HuH-7.5 (cell line): Measurements from ENCODE around the gene DECR2.
"Not testable (repeated sequence)": the region's sequence is repeated elsewhere in the genome, so short reads cannot be mapped to it uniquely, and the experiment has no call there.

Source experiments
- DNase-seq: peaks from one replicate; pipeline ENCODE4 v3.0.0; 2011; ENCODE audit warnings: low spot score

DECR2 gene

DNA sequence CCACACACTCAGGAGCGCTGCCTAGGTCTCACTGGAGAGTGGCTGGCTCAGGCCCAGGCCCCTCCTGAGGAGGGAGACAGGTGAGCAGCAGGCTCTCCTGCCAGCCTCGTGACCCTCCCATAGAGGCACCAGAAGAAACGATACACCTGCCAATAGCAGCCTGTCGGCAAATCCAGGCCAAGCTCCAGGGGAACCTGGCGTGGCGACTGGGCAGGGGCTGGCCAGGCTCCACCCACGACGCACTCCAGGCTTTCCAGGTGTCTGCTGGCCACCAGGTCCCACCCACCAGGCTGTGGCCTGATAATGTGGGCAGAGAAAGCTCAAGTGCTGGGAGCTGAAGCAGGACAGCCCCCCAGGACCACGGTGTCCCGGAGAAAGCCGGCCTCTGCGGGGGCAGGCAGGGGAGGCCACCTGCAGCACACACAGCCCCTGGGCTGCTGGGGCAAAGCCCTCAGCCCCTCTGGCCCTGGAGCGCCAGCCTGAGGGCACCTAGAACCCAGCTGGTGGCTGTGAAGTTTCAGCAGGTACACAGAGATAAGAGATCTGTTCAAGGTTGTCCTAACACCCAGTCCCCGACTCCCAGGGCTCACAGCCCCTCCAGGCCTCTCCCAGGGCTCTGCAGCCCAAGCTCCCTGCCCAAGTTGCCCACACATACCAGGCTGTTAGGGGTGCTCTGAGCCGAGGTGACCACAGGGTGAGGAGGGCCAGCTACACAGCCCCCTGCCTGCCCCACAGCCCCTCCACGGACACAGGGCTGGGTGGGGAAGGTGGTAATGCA, 22.3 kb upstream of the DECR2 start:
- no peak for DNase-seq

DNA sequence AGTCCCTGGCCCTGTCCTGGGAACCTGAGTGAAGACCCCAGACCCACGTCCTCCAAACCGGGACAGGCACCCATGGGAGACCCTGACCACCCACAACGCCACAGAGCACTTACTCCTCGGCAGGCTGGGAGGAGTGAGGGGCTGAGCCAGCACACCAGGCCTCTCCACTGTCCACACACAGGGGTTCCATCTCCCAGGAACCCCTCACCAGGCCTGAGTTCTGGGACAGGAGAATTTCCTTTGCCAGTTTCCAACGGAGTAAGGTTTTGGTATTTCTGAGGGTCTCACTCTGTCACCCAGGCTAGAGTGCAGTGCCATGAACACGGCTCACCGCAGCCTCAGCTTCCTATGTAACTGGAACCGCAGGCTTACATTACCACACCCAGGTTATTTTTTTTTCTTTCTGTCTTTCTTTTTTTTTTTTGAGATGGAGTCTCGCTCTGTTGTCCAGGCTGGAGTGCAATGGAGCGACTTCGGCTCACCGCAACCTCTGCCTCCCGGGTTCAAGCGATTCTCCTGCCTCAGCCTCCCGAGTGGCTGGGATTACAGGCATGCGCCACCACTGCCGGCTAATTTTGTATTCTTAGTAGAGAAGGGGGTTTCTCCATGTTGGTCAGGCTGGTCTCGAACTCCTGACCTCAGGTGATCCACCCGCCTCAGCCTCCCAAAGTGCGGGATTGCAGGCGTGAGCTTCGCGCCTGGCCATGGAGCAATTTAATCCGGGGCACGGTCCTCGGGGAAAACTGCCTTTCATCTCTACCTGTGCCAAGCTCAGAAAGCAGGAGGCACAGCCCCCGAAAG, 21.5 kb upstream of the DECR2 start:
- no peak for DNase-seq

DNA sequence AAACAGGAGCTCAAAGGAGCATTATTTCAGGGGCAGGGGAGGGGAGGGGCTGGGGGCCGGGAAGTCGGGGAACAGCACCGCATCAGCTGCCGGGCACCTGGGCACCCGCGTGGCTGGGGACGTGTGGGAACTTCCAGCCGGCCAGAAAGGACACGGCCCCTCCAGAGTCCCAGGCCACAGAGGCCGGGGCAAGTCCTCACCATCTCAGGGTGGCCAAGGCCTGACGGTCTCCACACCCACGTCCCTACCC, 21.0 kb upstream of the DECR2 start:
- DNase-seq: no peak

DNA sequence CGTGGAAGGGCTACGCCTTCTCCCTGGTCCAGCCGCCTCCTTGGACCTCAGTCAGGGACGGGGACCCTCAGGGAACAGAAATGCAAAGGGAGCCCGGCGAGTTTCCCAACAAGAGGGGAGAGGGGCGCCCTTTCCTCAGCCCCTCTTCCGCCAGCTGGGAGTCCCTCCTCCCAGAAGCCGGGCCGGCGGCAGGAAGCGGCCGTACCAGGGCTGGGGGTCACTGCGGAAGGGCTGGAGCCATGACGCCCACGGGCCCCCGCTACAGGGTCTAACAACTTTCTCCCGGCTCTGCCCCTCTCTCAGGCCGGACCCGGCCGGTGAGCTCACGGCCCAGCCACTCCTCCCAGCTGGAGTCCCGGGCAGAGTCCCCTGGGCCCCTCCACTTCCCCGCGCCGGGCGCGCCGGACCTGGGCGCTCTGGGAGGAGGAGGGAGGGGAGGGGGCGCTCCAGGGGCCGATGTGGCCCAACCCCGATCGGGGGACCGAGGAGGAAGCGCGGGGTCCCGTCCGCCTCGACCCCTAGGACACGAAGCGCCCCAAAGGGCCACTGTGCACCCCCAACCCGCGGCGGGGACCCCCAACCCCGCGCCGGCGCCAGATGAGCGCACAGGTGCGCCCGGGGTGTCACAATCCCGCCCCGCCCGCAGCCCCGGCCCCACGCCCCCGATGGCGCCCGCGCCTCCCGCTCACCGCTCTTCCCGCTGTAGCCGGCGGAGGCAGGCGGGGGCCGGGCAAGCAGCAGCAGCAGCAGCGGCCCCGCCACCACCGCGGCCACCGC, 20.5 kb upstream of the DECR2 start:
- DNase-seq: no peak

DNA sequence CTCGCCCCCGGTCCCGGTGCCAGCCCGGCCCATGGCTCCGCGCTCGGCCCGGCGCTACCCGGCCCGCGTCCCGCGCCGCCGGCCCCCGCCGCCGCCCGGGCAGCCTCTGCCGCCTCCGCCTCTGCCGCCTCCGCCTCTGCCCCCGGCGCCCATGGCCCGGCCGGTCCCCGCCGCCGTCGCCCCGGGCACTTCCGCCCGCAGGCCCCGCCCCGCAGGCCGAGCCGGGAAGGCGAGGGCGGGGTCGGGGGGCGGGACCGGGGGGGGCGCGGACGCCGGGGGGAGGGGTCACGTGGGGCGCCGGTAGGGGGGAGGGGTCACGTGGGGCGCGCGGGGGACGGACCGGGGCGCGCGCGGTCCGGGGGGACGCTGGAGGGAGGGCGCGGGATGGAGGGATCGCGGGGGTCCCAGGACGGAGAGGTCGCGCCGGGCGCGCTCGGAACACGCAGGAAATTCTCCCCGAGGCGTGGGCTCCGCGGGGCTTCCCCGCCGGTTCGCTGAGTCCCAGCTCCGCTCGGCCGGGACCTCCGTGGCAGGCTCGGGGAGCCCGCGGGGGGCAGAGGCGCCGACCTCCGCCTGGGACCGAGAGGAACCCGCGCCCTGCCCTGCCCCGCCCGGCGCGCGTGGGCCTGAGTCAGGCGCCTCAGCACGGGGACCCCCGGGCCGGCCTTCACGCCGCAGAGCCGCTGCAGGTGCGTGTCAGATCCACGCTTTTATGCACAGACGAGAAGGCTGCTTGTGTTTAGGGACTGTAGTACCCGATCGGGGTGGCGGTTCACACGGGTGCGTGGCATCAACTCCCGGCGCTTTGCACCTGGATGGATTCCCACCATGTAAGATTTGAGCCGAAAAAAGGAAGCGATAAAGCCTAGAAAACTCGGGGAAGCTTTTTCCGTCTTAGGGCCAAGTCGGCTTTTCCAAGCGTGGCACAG, 19.6 kb upstream of the DECR2 start, which contains the start of gene PGAP6:
Gene PGAP6, minus strand, starts transcription at position 190 of the 929 bp plus-strand sequence. Its CDS starts 157 bp downstream, at position 33.
- DNase-seq: peak; percentile 81

DNA sequence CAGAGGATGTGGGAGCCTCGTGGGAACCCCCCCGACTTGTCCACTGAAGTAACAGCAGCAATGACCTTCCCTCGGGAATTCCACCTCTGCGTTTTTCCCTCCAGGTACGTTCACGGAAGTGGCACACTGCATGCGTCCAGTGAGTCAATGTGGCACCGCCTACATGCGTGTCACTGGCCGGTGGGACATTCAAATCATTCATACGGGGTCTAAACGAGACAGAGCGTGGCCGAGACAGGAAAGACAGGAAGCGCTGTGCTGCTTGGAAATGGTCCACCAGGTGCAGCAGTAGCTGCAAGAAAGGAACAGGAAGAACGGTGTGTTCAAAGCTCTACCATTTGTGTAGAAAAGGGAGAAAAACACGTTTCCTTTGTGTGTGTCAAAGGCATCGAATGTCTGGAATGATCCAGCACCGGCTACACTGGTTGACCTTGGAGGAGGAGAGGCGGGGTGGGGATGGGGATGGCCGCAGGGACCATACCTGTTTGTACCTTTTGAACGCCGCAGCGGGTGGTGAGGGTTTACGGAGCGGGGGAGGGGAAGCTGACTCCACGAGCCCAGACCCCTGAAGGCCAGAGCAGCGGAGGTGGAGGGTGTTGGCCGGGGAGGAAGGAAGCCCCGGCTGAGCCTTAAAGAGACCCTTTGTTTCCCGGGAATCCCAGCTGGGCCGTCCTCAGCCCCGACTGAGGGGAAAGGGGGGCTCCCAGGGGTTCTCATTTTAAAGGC, 18.2 kb upstream of the DECR2 start:
- DNase-seq: no peak

DNA sequence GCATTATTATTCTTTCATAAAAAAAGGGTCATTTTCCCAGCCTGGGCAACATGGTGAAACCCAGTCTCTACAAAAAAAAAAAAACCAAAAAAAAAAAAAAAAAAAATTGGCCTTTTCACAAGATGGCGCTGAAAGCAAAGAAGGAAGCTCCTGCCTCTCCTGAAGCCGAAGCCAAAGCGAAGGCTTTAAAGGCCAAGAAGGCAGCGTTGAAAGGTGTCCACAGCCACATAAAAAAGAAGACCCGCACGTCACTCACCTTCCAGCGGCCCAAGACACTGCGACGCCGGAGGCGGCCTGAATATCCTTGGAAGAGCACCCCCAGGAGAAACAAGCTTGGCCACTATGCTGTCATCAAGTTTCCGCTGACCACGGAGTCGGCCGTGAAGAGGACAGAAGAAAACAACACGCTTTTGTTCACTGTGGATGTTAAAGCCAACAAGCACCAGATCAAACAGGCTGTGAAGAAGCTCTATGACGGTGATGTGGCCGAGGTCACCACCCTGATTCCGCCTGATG, 15.0 kb upstream of the DECR2 start:
- no peak for DNase-seq

DNA sequence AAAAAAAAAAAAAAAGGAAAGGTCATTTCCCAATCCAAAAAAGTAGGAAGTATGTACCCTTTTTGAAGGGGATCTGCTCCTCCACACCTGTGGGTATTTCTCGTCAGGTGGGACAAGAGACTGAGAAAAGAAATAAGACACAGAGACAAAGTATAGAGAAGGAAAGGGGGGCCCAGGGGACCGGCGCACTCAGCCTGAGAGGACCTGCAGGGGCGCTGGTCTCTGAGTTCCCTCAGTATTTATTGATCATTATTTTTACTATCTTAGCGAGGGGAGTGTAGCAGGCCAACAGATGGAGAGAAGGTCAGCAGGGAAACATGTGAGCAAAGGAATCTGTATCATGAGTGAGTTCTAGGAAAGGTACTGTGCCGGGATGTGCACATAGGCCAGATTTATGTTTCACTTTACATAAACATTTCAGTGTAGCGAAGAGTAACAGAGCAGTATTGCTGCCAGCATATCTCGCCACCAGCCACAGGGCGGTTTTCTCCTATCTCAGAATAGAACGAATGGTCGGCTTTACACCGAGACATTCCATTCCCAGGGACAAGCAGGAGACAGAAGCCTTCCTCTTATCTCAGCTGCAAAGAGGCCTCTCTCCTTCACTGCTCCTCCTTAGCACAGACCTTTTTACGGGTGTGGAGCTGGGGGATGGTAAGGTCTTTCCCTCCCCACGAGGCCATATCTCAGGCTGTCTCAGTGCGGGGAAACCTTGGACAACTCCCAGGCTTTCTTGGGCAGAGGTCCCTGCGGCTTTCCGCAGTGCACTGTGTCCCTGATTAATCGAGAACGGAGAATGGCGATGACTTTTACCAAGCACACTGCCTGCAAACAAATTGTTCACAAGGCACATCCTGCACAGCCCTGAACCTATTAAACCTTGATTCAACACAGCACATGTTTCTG, 13.7 kb upstream of the DECR2 start:
- DNase-seq: not testable (repeated sequence)

DNA sequence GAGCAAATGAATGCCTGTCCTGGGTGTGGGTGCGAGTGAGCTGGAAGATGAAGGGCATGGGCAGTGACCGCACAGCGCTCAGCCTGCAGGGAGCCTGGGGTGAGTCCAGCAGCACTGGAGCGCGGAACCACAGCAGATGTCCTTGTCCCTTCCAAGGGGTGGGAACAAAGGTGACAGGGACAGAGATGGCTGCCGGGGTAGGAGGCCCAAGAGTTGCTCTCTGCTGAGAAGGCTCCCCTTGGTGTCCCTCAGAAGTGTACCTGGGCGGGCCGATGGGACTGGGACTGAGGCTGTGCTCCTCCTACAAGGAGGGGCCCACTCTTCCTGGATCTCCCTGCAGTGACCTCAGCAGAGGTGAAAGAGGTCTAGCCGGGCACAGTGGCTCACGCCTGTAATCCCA, 12.3 kb upstream of the DECR2 start:
- no peak for DNase-seq

DNA sequence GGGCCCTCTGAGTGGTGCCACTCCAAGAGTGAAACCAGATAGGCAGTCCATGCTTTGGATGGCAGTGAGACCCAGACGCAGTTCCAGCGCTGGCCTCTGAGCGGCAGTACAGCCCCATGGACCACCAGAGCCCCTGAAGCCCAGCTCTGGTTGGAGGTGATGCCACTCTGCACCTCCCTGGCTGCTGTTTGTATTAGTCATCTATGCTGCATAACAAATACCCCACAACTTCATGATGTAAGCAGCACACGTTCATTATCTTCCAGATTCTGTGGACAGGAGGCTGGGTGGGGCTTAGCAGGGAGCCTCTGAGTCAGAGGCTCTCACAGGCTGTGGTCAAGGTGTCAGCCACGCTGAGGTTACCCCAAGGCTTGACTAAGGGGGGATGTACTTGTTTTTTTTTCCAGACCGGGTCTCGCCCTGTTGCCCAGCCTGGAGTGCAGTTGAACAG, 9.8 kb upstream of the DECR2 start:
- peak; percentile 75 for DNase-seq

DNA sequence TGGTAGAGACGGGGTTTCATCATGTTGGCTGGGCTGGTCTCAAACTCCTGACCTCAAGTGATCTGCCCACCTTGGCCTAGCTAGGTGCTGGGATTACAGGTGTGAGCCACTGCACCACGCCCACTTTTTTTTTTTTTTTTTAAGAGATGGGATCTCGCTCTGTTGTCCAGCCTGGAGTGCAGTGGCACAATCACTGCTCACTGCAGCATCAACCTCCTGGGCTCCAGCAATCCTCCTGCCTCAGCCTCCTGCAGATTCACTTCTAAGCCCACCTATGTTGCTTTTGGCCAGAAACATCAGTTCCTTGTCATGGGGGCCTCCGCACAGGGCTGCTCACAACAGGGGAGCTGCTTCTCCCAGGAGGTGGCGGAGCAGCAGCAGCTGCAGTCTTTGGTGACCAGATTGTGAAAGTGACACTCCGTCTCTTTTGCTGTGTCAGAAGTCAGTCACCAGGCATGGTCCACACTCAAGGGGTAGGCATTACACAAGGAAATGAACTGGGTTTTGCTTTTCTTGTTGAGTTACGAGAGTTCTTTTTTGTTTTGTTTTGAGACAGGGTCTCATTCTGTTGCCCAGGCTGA, 9.1 kb upstream of the DECR2 start:
- DNase-seq: no peak

DNA sequence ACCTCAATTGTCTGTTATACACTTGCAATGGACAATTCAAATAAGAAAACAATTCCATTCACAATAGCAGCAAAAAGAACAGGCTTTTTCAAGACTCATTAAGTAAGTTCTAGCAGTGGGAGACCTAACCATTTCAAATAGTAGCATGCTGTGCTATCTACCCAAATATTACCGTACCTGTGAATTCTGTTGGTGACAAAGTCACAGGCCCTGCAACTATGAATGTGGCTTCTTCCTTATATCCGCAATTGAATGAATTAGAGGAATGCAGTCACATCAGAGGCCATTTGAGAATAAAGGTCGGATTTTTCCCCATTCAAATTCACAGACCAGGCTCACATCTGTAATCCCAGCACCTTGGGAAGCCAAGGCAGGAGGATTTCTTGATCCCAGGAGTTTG, 5.5 kb upstream of the DECR2 start:
- no peak for DNase-seq

DNA sequence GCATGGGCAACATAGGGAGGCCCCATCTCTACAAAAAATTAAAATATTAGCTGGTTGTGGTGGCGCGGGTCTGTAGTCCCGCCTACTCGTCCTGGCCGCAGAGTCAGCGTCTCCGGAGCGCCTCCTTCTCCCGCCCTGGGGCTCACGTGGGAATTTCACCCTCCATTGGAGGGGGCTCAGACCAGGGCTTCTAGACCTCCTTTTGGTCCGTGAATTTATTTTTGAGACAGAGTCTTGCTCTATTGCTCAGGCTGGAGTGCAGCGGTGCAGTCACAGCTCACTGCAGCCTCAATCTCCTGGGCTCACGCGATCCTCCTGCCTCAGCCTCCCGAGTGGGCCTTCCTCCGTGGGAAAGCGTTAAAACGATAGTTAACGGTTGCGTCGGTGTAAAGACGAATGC, 5.1 kb upstream of the DECR2 start:
- DNase-seq: peak; percentile 90

DNA sequence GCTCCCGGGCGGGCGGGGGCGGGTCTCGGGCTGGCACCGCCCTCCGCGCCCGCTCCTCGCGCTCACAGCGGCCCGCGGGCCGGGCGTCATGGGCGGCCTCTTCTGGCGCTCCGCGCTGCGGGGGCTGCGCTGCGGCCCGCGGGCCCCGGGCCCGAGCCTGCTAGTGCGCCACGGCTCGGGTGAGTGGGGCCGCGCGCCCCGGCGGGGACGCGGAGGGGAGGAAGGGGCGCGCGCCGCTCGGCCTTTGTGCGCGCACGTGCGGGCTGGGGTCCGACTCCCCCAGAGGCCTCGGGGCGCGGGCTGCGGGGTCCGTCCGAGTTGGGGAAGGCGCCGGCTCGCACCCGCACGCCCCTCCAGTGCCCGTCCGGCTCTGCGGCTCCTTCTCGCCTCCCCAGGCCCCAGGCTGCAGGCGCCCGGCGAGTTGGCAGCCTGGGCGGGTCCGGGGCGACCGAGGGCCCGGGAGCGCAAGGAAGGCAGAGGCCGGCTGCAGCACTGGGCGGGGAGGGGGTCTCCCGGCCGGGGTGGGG, 4.5 kb upstream of the DECR2 start, which contains the start of gene NME4:
Gene NME4, plus strand, starts transcription at position 65 of the 527 bp plus-strand sequence. Its CDS starts 24 bp downstream, at position 89.
- no peak for DNase-seq

DNA sequence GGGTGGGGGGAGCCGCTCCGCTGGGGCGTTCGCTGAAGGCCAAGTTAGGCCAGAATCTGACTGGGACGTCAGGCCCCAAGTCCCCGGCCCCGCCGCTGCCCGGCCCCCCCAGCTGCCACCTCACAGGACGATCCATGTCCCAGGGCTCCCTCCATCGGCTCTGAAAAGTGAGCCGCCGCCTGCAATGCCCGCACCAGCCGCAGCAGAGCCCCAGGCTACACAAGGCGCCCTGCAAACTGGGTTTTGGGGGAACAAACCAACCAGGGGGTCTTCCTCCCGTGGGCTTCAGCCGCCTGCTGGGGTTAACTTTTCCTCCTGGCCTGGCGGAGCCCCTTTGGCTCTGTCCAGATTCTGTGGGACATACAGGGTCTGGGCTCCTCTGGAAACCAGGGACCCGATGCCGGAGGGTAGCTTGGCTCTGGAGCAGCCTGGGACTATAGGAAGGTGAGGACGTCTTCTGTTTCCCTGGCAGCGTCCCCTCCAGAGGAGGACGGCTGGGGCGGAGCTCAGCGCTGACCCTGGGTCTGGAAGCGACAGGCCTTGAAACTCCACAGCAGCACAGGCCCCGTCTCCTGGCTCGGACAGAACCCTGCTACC, 3.9 kb upstream of the DECR2 start:
- no peak for DNase-seq

DNA sequence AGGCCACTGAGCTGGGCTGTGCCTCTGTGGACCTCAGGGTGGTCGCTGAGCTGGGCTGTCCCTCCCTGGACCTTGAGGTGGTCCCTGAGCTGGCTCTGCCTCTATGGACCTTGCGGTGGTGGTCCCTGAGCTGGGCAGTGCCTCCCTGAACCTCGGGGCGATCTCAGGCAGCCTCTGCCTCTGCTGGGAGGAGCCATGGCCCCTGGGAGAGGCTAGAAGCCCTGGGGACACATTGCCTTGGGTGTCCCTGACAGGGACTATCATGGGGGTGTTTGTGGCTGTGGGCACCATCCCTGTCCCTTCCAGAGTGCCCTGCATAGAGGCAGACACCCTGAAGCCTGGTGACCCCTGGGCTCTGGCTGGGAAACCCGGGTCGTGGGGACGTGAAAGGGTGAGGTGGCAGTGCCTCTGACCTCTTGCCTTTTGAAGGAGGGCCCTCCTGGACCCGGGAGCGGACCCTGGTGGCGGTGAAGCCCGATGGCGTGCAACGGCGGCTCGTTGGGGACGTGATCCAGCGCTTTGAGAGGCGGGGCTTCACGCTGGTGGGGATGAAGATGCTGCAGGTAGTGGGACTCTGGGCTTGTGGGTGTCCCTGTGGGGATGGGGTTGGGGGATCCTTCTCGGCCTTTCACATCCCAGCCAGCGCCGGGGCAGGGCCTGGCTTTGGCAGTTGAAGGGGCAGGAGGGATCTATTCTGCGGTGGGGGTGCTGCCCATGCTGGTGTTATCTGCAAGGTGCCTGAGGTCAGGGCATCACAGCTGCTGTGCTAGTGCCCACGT, 2.9 kb upstream of the DECR2 start:
- no peak for DNase-seq

DNA sequence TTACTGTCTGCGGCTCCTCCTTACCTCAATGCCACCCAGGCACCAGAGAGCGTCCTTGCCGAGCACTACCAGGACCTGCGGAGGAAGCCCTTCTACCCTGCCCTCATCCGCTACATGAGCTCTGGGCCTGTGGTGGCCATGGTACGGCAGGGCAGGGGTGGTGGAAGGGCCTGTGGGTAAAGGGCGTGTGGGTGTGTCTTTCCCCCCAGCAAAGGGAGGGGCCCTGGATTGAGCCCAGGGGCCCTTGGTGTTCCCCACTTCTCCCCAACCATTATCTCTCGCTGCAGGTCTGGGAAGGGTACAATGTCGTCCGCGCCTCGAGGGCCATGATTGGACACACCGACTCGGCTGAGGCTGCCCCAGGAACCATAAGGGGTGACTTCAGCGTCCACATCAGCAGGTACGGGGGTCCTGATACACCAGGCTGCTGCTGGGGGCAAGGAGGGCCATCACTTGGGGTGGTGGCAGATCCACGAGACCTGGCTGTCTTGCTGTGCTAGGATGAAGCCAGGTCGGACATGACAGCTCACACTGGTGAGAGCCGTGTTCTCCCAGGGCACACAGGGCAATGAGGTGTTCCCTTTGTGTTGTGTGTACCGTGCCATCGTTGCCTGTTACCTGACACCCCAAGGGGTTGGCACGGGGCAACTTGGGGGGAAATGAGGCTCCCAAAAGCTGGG, 2.2 kb upstream of the DECR2 start:
- no peak for DNase-seq
